ENCODE results near the gene DLX6.

DLX6 gene

DNA sequence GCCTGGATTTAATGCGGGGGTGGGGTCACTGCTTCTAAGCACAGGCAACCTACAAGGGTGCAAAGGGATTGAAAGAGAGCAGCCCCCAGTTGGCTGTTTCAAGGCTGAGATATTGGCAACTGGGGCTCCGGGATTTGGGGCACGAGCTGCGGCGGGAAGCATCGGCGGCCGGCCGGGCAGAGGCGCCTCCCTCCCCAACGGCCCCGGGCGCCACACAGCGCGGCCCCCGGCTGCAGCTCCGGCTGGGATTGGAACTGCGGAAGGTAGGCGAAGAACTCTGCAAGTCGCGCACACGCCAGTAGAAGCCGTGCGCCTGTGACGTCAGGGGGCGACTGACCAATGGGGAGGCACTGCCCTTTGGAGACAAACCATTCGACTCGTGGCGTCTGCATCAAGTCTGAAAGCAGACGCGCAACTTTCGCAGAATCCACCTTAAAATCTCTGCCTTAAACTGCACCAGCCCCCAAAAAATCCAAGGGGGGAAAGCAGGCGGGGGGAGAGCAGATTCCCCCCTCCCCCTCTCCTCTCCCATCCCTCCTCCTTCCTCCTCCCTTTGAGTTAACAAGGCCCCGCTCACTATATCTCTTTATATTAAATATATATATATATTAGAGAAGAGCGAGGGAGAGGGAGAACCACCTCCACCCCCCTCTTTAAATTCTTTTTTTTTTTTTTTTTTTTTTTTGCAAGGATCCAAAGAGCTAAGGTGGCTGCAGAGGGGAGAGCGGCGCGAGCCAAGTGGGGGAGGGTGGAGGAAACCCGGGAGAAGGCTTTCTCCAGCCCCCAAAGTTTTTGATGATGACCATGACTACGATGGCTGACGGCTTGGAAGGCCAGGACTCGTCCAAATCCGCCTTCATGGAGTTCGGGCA lies at the start of gene DLX6:
Gene DLX6 (plus strand): TSS at position 371 of the 872 bp plus-strand sequence. CDS start 425 bp downstream, at position 796.
- no peak for DNase-seq (ENCODE audit: low spot score)

DNA sequence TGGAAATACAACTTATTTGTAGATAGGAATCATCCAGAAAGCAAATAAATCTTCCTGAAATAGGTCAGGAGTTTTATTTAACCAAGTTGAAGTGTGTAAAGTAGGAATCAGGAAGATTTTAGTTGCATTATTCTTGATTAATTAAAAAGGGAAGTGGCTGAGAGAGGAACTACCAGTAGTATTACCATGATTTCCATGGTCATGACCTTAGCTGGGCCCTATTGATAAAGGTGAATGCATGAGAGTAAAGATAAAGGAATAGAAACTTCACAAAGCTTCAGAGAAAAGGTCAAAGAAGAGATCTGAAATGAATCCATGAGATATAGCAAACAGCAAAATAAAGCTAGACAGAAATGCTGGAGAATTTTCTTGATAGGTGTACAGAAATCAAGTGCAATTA lies 46.2 kb upstream of the DLX6 start:
- DNase-seq (ENCODE audit: low spot score): no peak

DNA sequence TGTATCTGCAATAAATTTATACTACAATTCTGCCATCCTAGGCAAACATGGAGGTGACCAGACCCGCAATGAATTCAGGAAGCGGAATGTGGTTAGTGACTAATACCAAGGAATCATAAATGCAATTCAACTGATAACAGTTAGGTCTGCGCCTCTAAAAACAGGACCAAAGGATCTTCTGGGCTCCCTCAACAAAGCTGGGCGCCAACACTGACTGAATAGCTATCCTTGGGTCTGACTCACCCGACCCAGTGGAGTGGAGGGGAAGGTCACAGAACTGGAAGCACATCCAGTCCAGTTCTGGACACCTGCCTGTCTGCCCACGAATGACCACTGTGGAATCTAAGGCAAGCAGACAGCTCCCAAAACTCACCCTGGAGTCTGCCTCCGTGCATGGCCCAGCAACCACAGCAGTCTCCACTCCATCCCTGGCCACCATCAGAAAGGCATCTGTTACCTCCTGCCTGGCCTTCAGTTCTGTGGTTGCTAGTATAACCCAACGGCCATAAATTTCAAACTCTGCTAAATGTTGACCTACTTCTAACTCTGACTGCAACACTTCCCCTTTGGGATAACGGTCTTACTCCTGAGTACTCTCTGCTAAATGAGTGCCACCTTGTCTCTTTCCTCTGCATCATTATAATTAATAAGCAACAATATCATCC lies 43.0 kb upstream of the DLX6 start:
- no peak for DNase-seq (ENCODE audit: low spot score)

DNA sequence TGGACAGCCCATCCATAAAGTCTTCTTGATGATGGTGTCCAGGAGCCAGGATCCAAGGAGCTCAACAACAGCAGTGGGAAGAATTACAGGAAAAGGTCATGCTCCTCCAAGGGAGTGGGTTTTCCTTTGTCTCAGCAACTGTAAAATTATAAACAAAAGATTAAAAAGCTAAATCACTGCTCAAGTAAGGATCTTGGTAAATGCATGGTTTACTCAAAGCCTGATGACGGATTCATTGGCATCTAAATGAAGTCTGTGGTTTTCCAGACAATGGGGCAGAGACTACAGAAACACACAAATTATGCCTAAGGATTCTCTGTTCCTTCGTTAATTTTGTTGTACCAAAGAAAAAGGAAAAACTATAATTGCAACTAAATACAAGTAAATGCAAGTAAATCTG lies 36.4 kb upstream of the DLX6 start:
- no peak for DNase-seq (ENCODE audit: low spot score)

DNA sequence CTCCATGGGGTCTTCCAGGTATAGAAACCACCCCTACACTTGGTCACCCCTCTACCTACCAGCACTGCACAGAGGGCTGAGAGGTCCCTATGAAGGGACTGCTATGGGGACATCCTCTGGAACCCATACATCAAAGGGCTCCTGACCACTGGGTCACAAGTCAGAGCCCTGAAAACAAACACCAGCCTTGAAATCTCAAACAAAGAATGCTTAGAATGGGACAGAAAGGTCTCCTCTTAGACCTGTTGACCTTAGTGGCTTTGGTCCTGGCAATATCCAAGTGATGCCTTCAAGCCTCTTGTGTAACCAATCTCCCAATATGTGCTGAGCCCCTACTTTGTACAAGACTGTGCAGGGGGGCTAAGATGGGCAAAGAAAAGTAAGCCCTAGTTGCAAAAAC lies 34.6 kb upstream of the DLX6 start:
- DNase-seq (ENCODE audit: low spot score): no peak

DNA sequence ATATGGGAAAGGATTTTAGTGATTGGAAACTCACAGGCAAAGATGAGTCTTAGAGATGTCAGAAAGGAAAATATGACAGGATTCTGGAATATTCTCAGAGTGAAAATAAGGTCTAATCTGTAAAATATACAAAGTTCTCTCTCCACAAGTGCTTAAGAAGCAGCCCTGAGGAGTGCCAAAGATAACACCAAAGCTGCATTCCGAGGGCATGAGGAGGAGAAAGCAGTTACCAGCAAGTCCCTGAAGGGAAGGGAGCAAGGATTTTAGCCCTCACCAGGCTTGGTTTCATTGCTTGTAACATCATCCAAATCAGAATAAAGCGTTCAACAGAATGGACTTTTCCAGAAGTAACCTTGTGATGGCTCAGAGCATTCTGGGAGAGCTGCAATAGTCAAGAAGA lies 31.4 kb upstream of the DLX6 start:
- DNase-seq (ENCODE audit: low spot score): no peak

DNA sequence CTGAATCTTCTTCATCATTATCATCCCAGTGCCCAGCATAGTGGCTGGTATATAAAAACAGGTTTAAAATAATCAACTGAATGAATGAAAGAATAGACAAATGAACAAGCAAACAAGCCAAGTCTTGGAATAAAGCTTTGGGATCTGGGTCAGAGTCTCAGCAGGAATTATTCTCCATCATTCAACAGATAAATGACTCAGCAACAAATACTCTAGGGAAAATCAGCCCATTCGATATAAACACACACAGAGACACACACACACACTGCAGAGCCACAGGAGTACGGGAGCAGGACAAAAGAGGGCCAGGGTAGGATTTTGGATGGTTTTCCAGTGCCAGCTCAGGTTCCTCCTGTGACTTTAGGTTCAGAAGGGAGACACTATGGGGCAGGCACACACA lies 29.2 kb upstream of the DLX6 start:
- DNase-seq (ENCODE audit: low spot score): no peak

DNA sequence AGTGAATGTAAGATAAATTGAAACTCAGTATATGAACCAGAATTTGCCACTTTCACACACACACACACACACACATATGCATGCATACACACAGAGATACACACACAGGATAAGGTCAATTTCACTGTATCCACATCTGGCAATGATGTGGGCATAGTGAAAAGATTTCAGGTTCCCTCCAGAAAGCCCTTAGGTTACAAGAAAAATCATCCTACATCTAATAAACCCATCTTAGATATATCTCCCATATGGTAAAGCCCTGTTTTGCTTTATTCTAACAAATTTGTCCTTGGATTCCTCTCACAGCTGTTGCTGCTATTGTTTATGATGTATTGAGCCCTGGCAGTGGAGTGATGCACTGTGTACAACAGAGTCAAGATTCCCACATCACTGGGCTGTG lies 27.9 kb upstream of the DLX6 start:
- DNase-seq (ENCODE audit: low spot score): no peak

DNA sequence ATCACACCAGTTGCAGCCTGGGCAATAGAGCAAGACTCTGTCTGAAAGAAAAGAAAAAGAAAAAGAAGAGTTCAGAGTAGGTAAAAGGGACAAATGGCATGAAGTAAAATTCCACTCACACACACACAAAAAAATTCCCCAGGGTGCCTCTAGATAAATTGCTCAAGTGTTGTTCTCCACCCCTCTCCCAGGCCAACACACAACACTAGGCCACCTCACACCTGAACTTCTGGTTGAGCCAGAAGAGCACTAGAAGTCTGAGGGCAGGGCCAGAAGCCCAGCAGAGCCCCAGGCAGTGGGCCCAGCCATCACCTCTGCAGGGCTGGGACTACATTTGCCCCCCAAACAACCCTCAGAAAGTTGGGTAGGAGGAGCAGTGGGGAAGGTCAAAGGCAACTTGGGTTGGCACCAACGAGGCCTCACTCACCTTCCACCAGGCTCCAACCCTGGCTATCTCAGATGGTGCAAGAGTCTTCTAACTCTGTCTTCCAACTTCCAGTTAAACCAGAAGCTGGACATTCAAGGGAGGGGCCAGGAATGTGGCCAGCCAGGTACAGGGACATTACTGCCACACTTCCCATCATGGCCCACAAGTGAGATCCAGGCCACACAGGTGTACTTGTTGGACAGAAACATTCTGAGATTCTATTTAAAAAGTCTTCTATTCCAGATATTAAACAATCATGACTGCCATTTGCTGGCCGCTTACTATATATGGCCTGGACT lies 25.6 kb upstream of the DLX6 start:
- no peak for DNase-seq (ENCODE audit: low spot score)

DNA sequence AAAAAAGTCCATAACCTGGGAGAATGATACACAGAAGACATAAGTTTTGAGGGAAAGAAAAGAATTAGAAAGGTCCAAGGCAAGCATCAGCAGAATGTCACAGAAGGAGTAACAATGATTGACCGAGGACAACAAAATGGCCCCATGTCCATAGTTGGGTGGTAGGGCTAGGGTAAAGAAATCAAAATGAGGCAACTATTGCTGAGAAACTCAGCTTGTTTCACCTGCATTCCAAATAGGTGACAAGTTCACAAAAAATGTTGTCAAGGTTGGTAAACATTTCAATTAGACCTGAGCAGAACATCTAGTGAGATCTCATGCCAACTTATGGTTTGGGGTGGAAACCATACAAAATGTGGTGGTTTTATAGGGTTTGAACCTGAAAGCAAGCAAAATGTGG lies 22.8 kb upstream of the DLX6 start:
- no peak for DNase-seq (ENCODE audit: low spot score)

DNA sequence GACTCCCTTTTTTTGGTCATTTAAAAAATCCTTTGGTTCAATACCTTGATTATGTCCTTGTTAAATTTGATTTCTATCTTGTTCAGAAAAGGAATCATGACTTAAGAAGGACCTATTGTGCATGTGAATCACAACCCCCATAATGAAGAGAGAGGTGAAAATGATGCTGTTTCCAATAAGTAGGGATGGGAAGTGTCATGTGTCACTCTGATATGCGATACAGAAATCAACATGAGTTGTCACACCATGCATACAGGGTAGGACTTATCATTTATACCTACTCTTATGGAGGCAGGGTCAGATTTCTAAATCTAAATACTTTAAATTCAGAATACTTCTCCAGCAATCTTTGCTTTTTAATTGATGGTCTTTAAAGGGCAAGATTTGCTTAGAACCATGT lies 19.4 kb upstream of the DLX6 start:
- no peak for DNase-seq (ENCODE audit: low spot score)

DNA sequence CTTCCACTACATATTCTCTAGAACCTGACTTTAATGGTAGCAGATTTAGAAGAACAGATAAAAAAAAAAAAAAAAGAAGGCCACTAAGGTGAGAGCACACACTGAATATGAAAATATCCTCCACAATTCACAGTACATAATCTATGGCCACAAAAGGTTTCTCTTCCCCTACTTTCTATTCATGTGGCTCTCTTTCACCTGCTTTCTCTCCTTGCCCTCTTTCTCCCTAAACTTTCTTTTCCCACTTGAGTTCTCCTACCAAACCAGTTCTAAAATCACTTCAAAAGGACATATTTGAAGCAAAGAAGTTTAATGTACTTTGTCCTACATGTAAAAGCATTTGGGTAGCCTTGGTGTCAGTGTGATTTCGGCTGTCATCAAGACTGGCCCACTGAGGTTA lies 18.5 kb upstream of the DLX6 start:
- DNase-seq (ENCODE audit: low spot score): no peak

DNA sequence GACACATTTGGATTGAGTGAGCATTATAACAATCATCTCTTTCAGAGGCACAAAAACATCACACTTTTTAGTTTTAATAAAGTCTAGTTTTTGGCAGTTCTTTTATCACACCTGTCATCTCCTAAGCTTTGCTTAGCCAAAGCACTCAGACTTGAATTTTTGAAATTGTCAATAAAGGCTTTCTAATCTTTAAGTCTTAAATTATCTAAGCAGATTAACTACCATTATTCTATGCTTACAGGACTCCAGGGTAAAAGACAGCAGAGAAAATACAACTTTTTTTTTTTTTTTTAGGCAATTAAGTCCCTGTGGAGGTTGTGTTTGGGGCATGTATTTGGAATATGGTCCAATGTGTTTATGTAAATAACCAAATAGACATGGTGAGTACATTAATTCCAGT lies 17.6 kb upstream of the DLX6 start:
- DNase-seq (ENCODE audit: low spot score): no peak

DNA sequence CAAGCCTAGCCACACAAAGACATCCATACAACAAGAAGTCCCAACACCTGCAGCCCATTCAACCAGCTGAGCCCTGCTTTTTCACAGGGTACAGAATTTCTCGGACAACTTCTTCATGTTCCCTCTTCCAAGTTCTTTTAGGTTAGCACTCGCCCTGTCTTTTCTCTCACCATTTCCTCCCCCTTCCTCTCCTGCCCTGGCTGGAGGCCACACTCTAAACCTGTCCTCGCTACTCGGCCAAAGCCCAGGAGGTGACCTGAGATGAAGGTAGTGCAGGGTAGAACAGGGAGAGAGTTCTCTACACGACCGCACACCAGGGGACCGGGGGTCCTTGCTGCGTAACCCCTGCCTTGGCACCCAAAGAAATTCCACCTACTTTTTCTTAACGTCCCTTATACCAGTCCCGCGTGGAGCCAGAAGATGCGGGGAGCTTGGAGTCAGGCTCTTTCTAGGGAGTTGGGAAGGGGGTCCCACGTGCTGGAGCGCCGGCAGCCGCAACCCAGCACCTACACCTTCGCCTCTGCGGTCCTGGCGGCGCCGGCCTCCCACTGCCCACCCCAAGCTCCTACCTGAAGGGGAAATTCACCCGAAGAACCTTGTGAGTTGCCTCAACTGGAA lies 16.0 kb upstream of the DLX6 start:
- DNase-seq (ENCODE audit: low spot score): no peak

DNA sequence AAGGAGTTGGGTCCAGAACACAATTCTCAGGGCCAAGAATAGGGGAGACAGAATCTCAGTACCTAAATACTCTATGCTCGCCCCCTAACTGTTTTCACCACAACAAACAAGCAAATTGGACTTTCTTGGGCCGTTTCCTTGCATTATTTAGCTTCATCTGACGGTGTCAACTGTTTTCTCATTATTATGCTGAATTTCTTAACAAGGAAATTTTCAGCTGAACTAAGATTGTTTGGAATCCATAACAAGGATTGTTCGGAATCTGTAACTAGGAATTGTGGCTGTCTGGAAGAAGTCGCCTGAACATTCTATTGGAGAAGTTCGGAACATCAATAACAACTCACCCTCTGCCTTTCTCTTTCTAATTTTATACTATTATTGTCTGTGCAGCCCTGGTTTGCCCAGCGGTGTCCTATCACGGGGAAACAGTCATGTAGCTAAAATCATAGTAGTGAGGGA lies 15.5 kb upstream of the DLX6 start:
- DNase-seq (ENCODE audit: low spot score): no peak

DNA sequence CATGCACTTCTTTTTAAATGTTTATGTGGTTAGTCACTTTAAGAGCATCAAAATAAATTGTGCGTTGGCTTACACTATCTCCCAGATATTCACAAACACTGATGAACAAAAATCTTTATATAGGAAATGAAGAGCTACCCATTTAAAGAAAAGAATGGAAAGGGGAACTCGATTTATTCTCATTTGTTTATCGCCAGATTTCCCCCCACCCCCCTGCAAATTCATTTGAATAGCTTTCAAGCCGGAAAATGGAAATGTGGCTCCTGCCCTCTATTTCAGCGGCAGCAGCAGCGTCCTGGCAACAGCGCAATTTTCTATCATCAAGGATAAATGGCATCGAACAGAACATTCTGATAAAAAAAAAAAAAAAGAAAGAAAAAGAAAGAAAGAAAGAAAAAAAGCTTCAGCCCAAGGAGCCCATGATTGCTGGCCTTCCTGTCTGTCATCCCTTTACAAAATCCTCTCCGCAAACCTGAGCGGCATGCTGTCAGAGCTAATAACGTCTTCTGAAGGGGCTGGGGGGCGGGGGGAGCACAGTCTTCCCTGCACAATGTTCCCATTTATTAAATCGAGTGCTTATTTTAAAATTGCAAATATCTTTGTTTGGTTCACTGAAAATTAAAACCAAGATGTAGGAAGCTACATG lies 13.7 kb upstream of the DLX6 start:
- no peak for DNase-seq (ENCODE audit: low spot score)

DNA sequence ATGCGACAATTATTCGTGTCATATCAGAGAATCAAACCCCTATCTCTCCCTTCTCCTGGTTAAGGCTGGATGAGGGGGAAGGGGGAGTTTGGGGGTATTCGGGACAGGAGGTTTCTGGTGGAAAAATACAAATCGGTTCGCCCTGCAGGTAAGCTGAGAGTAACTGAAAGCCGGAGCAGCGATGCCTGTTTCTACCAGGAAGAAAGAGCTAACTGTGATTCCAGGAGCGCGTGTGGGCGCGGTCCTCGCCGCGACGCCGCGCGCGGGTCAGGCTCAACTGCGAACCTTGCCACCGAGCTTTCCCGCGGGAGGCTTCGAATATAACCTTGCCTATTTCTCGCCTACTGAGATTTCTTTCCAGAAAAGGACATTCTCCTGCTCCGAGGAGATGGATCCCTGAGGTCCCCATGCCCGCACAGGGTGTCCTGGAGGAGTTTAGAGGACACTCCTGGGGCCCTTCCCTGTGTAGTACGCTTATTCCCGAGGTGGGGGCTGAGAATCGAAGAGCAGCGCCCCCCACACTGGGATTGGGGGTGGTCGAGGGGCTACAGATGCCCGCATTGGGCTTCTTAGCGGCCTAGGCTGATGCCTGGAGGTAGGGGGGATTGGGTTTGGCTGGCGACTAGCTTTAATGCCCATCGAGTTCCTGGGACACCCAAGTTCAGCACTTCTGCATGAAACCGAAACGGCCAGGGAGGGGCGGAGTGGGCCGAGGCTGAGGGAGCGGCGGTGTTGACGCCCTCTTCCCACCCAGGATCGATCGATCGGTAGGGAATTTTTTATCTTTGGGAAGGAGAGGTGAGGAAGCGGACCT lies 13.0 kb upstream of the DLX6 start:
- no peak for DNase-seq (ENCODE audit: low spot score)

DNA sequence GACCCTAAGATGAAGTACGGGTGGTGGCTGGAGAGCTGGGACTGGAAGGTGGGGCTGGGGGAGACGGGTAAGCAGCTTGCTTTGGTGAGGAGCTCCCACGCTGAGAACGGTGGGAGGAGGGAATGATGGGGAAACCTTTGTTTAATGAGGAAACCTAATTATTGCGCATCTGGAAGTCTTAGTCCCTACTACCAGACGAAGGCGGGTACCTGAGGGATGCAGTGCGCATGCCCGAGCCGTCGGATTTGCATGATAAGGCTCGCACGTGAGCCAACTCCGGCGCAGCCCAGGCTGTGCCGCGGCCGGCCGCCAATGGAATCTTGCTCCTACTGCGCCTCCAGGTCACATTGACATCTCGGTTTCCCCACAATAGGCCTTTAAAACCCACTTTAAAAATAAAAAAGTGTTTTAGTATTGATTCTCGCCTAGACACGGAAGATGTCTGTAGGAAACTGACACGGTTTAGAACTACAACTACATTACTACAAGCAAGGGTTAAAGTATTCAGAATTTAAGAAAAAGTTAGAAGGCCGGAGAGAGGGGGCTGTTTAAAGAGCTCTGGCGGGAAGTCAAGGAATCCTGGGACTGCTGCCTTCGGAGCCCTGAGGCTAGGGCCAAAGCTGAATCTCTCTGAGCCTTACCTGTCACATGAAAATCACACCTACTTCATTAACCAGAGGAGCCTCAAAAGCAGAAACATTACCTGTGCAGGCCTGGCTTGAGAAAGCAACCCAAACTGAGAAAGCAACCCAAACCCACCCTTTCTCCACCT lies 12.1 kb upstream of the DLX6 start:
- DNase-seq (ENCODE audit: low spot score): no peak

DNA sequence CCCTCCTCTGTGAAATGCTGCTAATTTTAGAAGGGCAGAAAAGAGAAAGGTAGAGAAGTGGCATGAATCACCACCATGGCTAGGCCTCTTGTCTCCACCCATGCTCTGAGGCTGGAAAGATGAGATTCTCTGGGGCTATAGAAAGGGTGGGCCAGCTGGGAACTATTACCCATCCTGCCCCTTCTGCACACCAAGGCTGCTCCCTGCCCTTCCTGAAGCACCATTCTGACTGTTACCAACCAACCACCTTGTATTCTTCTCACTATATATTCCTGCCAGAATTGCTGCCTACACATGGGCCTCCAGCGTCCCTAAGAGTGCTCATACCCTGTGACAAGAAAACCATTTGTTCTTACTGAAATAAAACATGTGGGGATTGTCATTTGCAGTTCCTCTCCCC lies 11.4 kb upstream of the DLX6 start:
- no peak for DNase-seq (ENCODE audit: low spot score)

DNA sequence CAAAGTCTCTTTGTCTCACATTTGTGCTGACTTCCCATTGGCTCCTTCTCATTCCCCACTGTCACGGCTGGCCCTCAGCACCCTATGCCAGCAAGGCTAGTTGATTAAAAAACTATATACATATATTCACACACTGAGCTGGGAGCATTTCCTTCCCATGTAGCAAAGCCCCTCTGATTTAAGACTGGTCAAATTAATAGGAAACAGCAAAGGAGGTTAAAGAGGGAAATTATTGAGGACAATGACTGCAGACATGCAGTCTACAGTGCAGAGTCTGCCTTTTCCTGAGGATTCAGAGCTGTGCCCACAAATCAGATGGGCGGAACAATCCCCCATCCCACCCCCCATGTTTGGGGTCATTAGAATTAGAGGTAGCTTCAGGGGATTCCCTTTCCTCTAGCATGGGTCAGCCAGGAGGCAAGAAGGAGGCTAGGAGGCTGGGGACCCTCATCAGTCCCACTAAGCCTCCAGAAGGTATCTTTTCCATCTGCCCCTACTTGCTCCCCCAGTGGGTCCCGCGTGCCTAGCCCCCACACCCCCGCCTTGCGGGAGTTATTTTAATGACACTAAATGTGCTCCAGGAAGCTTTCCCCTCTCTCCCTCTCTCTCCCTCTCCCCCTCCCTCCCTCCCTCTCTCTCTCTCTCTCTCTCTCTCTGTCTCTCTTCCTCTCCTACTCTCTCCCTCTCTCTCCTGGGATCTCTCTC lies 9.8 kb upstream of the DLX6 start:
- no peak for DNase-seq (ENCODE audit: low spot score)

All from CD4-positive, alpha-beta T cell treated with Interleukin-6 at 100 ng/mL for 8 hours (primary cell).